HepG2 (cell line): ENCODE measurements around the gene GPR15. TPM values are rescaled to one million over a fixed set of nuclear protein-coding genes. Genes with fewer than 3 reads are reported as not detected.
A peak's percentile ranks its signal among the peaks of the same experiment; 100 is the strongest.

Source experiments
- CSRNP1 ChIP-seq: sonication (generic); formaldehyde crosslinking; IDR thresholded peaks from 2 replicates; pipeline ENCODE4 v1.8.1; 2023; ENCODE audit warnings: mild to moderate bottlenecking, missing genetic modification reagents
- DZIP1 ChIP-seq: sonication (generic); formaldehyde crosslinking; IDR thresholded peaks from 2 replicates; pipeline ENCODE4 v1.5.0; 2020; ENCODE audit warnings: mild to moderate bottlenecking, missing genetic modification reagents
- E2F2 ChIP-seq: sonication (generic); formaldehyde crosslinking; IDR thresholded peaks from 2 replicates; pipeline ENCODE4 v1.4.0; 2020; ENCODE audit warnings: missing genetic modification reagents, borderline replicate concordance
- GLI4 ChIP-seq: sonication (generic); formaldehyde crosslinking; IDR thresholded peaks from 2 replicates; pipeline ENCODE4 v1.5.1; 2020; ENCODE audit warnings: missing genetic modification reagents, mild to moderate bottlenecking, moderate library complexity, borderline replicate concordance
- HNF1B ChIP-seq: sonication (generic); formaldehyde crosslinking; IDR thresholded peaks from 2 replicates; pipeline ENCODE4 v1.5.1; 2020; ENCODE audit warnings: mild to moderate bottlenecking, moderate library complexity, missing genetic modification reagents
- HNRNPK ChIP-seq: fragments of 200-400 bp; formaldehyde crosslinking; IDR thresholded peaks from 2 replicates; pipeline ENCODE4 v1.6.1; 2018; ENCODE audit warnings: low read length, low read depth, moderate library complexity, mild to moderate bottlenecking; ENCODE audit not compliant: poor library complexity, severe bottlenecking
- MAF1 ChIP-seq: sonication (generic); formaldehyde crosslinking; IDR thresholded peaks from 2 replicates; pipeline ENCODE4 v1.5.0; 2020; ENCODE audit warnings: missing genetic modification reagents, borderline replicate concordance
- MLLT10 ChIP-seq: sonication (generic); formaldehyde crosslinking; IDR thresholded peaks from 2 replicates; pipeline ENCODE4 v1.4.0; 2020; ENCODE audit warnings: missing genetic modification reagents
- SMYD3 ChIP-seq: sonication (generic); formaldehyde crosslinking; IDR thresholded peaks from 2 replicates; pipeline ENCODE4 v1.8.1; 2023; ENCODE audit warnings: mild to moderate bottlenecking, missing genetic modification reagents
- ZNF205 ChIP-seq: IDR thresholded peaks from 2 replicates; pipeline ENCODE4 v1.6.1; 2018; ENCODE audit warnings: missing biosample characterization, missing genetic modification reagents
- ZNF407 ChIP-seq: sonication (generic); formaldehyde crosslinking; IDR thresholded peaks from one replicate; pipeline ENCODE4 v1.5.1; 2020; ENCODE audit warnings: mild to moderate bottlenecking, missing genetic modification reagents; ENCODE audit errors: not compliant biosample characterization
- polyA plus RNA-seq, 8 experiments: library from polyadenylated mRNA; depleted of rRNA in 3 of 8; stranded (reverse) in 7 of 8; unstranded in 1 of 8; fragments of >200 nt; fragmentation: Illumina TruSeq in 4 of 8; extraction: Trizol in 4 of 8; gene quantifications; 2 replicates each; pipeline versions ENCODE4 v1.2.1 to v1.2.3, GENCODE V29; 2011 to 2016; ENCODE audit warnings: low read depth in 4 of 8, missing spikeins in 1 of 8, mixed read lengths in 1 of 8; ENCODE audit not compliant: insufficient read depth in 1 of 8
- total RNA-seq, 5 experiments: library from RNA; depleted of rRNA; stranded (reverse); fragments of >200 nt; fragmentation: Illumina TruSeq; extraction: Trizol; gene quantifications; 2 replicates each; pipeline ENCODE4 v1.2.3, GENCODE V29; 2016; ENCODE audit warnings: low read depth in 1 of 5

The GPR15 gene
- total and polyA plus RNA-seq, 2 of the 13 experiments (the other 11 are each of a cell fraction or from before 2014, with no cell fraction given): not detected

GRCh38 chr3:98522544-98523281 lies 9.1 kb upstream of the GPR15 start, which contains the start of gene CLDND1 (continued):
- TF ChIP-seq ZNF407: no peak
- peak; percentile 49 for TF ChIP-seq ZNF205
- TF ChIP-seq E2F2 (CRISPR knock-in tag): no peak
- peak; percentile 78 for TF ChIP-seq HNRNPK
- TF ChIP-seq GLI4: no peak
- TF ChIP-seq SMYD3: peak; percentile 41; the same call in 1 of the 2 replicates
- TF ChIP-seq MLLT10 (CRISPR knock-in tag): no peak
- peak; percentile 46; the same call in 1 of the 2 replicates for TF ChIP-seq CSRNP1 (CRISPR knock-in tag)
- TF ChIP-seq DZIP1 (CRISPR knock-in tag): no peak
- 0 out of 2 replicates have a peak, but pooled peaks have one; percentile 26 for TF ChIP-seq MAF1
- peak; percentile 72 for TF ChIP-seq HNF1B
